Activated naive CD4-positive, alpha-beta T cell treated with anti-CD3 and anti-CD28 coated beads, Interleukin-2, amount 10 ng/mL, durations not matched to agents 7 days and 5 days (primary cell): ENCODE data around the gene KIFC1.

Source experiments
- CTCF ChIA-PET: fragments of 350-600 bp; sonication (Branson Sonifier 250); formaldehyde crosslinking; loops from one replicate; lab custom pipeline; 2021; ENCODE audit warnings: antibody characterized with exemption; lab: Charles Lee
- DNase-seq: peaks from one replicate; pipeline ENCODE4 v3.0.0-alpha.2; 2020
- H3K27ac Mint-ChIP-seq: one replicate; pipeline ENCODE4 v1.8.0; 2021; ENCODE audit warnings: mild to moderate bottlenecking, moderate library complexity, mixed read lengths
- H3K27me3 Mint-ChIP-seq: one replicate; pipeline ENCODE4 v1.8.0; 2021; ENCODE audit warnings: mild to moderate bottlenecking, mixed read lengths
- H3K36me3 Mint-ChIP-seq: one replicate; pipeline ENCODE4 v1.8.0; 2021; ENCODE audit warnings: mixed read lengths
- H3K4me1 Mint-ChIP-seq: one replicate; pipeline ENCODE4 v1.8.0; 2021; ENCODE audit warnings: mixed read lengths
- H3K4me3 Mint-ChIP-seq: one replicate; pipeline ENCODE4 v1.8.0; 2021; ENCODE audit warnings: mild to moderate bottlenecking, moderate library complexity, mixed read lengths
- H3K9me3 Mint-ChIP-seq: one replicate; pipeline ENCODE4 v1.8.0; 2021; ENCODE audit warnings: mixed read lengths

Gene KIFC1

GRCh38 chr6:33419580-33420490 is 28.2 kb downstream of the KIFC1 start, which contains the start of gene SYNGAP1:
Gene SYNGAP1, plus strand, starts transcription at chr6:33420065. Its CDS starts 200 bp downstream, at chr6:33420265.
- Mint-ChIP-seq H3K9me3 (no peaks in the 10 kb centered on the region), H3K27ac (peak within 1 kb of the TSS; percentile 97), H3K36me3 (peaks cover 30% of the 10 kb centered on the region), H3K4me3 (peak within 1 kb of the TSS; percentile 92), H3K4me1 (peaks cover 69% of the 10 kb centered on the region), H3K27me3 (peaks cover 21% of the 10 kb centered on the region)
- CTCF ChIA-PET: interaction anchor here (0.6 to 1.7 kb wide), 4 partner anchors 11 to 159 kb away, joined by 3 to 6 read pairs (median 5); partner anchors contain the start of gene BAK1
- peak; percentile 68 for DNase-seq

- Mint-ChIP-seq H3K9me3 (no peaks in the 10 kb centered on the region), H3K4me3 (peak overlapping the region; percentile 49), H3K27me3 (peaks cover 21% of the 10 kb centered on the region), H3K4me1 (peaks cover 72% of the 10 kb centered on the region), H3K27ac (no peak overlapping the region), H3K36me3 (peaks cover 22% of the 10 kb centered on the region)
- DNase-seq: no peak
- CTCF ChIA-PET: no interaction called here
Observed at GRCh38 chr6:33420491-33421343, 29.1 kb downstream of the KIFC1 start.

GRCh38 chr6:33421344-33421643 is 29.7 kb downstream of the KIFC1 start:
- no peaks in the 10 kb centered on the region for H3K9me3 Mint-ChIP-seq
- peaks cover 21% of the 10 kb centered on the region for H3K27me3 Mint-ChIP-seq
- H3K36me3 Mint-ChIP-seq: peaks cover 18% of the 10 kb centered on the region
- peaks cover 70% of the 10 kb centered on the region for H3K4me1 Mint-ChIP-seq
- no peak overlapping the region for H3K27ac Mint-ChIP-seq
- H3K4me3 Mint-ChIP-seq: peak overlapping the region; percentile 16
- no peak for DNase-seq
- CTCF ChIA-PET: no interaction called here

- Mint-ChIP-seq H3K9me3 (no peaks in the 10 kb centered on the region), H3K36me3 (peaks cover 8% of the 10 kb centered on the region), H3K4me1 (peaks cover 70% of the 10 kb centered on the region), H3K27me3 (peaks cover 17% of the 10 kb centered on the region), H3K27ac (no peak overlapping the region), H3K4me3 (peak overlapping the region; percentile 93)
- CTCF ChIA-PET: no interaction called here
- DNase-seq: no peak
Observed at GRCh38 chr6:33423777-33424176, 32.2 kb downstream of the KIFC1 start.

- no peaks in the 10 kb centered on the region for H3K9me3 Mint-ChIP-seq
- peaks cover 17% of the 10 kb centered on the region for H3K27me3 Mint-ChIP-seq
- CTCF ChIA-PET: interaction anchor here (1.3 to 1.9 kb wide), 4 partner anchors 34 to 276 kb away, joined by 4 to 10 read pairs (median 5); partner anchors contain the start of gene B3GALT4
- H3K27ac Mint-ChIP-seq: peak overlapping the region; percentile 91
- H3K4me1 Mint-ChIP-seq: peaks cover 71% of the 10 kb centered on the region
- DNase-seq: peak; percentile 30
- H3K36me3 Mint-ChIP-seq: peaks cover 8% of the 10 kb centered on the region
- H3K4me3 Mint-ChIP-seq: peak overlapping the region; percentile 93
Observed at GRCh38 chr6:33424855-33425667, 33.4 kb downstream of the KIFC1 start.

GRCh38 chr6:33425668-33426577 is 34.3 kb downstream of the KIFC1 start:
- Mint-ChIP-seq H3K36me3 (peaks cover 8% of the 10 kb centered on the region), H3K27ac (peak overlapping the region; percentile 91), H3K4me1 (peaks cover 77% of the 10 kb centered on the region), H3K27me3 (peaks cover 17% of the 10 kb centered on the region), H3K4me3 (peak overlapping the region; percentile 93), H3K9me3 (no peaks in the 10 kb centered on the region)
- peak; percentile 90 for DNase-seq
- CTCF ChIA-PET: interaction anchor here (0.8 to 1.9 kb wide), 6 partner anchors 25 to 275 kb away, joined by 3 to 10 read pairs (median 4); partner anchors contain the start of gene B3GALT4

- peaks cover 17% of the 10 kb centered on the region for H3K27me3 Mint-ChIP-seq
- H3K4me3 Mint-ChIP-seq: peak overlapping the region; percentile 93
- peak overlapping the region; percentile 91 for H3K27ac Mint-ChIP-seq
- H3K9me3 Mint-ChIP-seq: no peaks in the 10 kb centered on the region
- H3K36me3 Mint-ChIP-seq: peaks cover 8% of the 10 kb centered on the region
- H3K4me1 Mint-ChIP-seq: peaks cover 77% of the 10 kb centered on the region
- CTCF ChIA-PET: interaction anchor here (0.6 to 1.9 kb wide), 5 partner anchors 26 to 101 kb away, joined by 3 to 10 read pairs (median 3); no protein-coding TSS in a partner anchor
- peak; percentile 61 for DNase-seq
Observed at GRCh38 chr6:33426590-33427511, 35.2 kb downstream of the KIFC1 start.

- CTCF ChIA-PET: no interaction called here
- H3K4me1 Mint-ChIP-seq: peaks cover 84% of the 10 kb centered on the region
- H3K36me3 Mint-ChIP-seq: peaks cover 13% of the 10 kb centered on the region
- H3K4me3 Mint-ChIP-seq: peak overlapping the region; percentile 93
- H3K9me3 Mint-ChIP-seq: no peaks in the 10 kb centered on the region
- H3K27me3 Mint-ChIP-seq: peaks cover 10% of the 10 kb centered on the region
- peak overlapping the region; percentile 69 for H3K27ac Mint-ChIP-seq
- DNase-seq: peak; percentile 74
Observed at GRCh38 chr6:33427585-33428223, 36.1 kb downstream of the KIFC1 start.

GRCh38 chr6:33428224-33428965 is 36.8 kb downstream of the KIFC1 start:
- DNase-seq: peak; percentile 54
- CTCF ChIA-PET: interaction anchor here (0.7 to 1.3 kb wide), 5 partner anchors 10 to 151 kb away, joined by 3 to 6 read pairs (median 4); partner anchors contain the start of genes BAK1 and ZBTB9
- Mint-ChIP-seq H3K4me3 (peak overlapping the region; percentile 81), H3K9me3 (no peaks in the 10 kb centered on the region), H3K4me1 (peaks cover 89% of the 10 kb centered on the region), H3K27me3 (peaks cover 5% of the 10 kb centered on the region), H3K36me3 (peaks cover 17% of the 10 kb centered on the region), H3K27ac (peak overlapping the region; percentile 93)

- H3K4me1 Mint-ChIP-seq: peaks cover 86% of the 10 kb centered on the region
- no peaks in the 10 kb centered on the region for H3K9me3 Mint-ChIP-seq
- H3K27ac Mint-ChIP-seq: peak overlapping the region; percentile 93
- CTCF ChIA-PET: interaction anchor here (0.7 to 1.3 kb wide), 5 partner anchors 11 to 150 kb away, joined by 3 to 6 read pairs (median 4); partner anchors contain the start of genes BAK1 and ZBTB9
- H3K36me3 Mint-ChIP-seq: peaks cover 14% of the 10 kb centered on the region
- no peak for DNase-seq
- H3K4me3 Mint-ChIP-seq: peak overlapping the region; percentile 81
- no peaks in the 10 kb centered on the region for H3K27me3 Mint-ChIP-seq
Observed at GRCh38 chr6:33428966-33429749, 37.5 kb downstream of the KIFC1 start.
